Fibroblast of lung (primary cell): ENCODE measurements around the gene CLEC2A. TPM values are rescaled to one million over a fixed set of nuclear protein-coding genes. Genes with fewer than 3 reads are reported as not detected.

Source experiments
- DNase-seq, 2 donors: peaks; one replicate each; pipeline versions ENCODE4 v3.0.0 to v3.0.0-alpha.2; 2010; ENCODE audit warnings: low read depth in 2 of 2
- H2AFZ ChIP-seq: 2 replicates; pipeline ENCODE4 v1.5.1; 2012; ENCODE audit warnings: low read length, control low read depth, inconsistent platforms
- H3K27ac ChIP-seq: 2 replicates; pipeline ENCODE4 v1.5.1; 2011; ENCODE audit warnings: low read length, control low read depth; ENCODE audit not compliant: insufficient read depth
- H3K27me3 ChIP-seq: 2 replicates; pipeline ENCODE4 v1.5.1; 2011; ENCODE audit warnings: mild to moderate bottlenecking, low read length; ENCODE audit not compliant: control insufficient read depth, insufficient read depth
- H3K36me3 ChIP-seq: 2 replicates; pipeline ENCODE4 v1.5.1; 2011; ENCODE audit warnings: low read length; ENCODE audit not compliant: control insufficient read depth, insufficient read depth
- H3K4me1 ChIP-seq: 2 replicates; pipeline ENCODE4 v1.5.1; 2011; ENCODE audit warnings: low read length; ENCODE audit not compliant: control insufficient read depth, insufficient read depth; ENCODE audit errors: extremely low read depth
- H3K4me2 ChIP-seq: 2 replicates; pipeline ENCODE4 v1.5.1; 2011; ENCODE audit warnings: low read length, control low read depth; ENCODE audit not compliant: insufficient read depth; ENCODE audit errors: extremely low read depth
- H3K4me3 ChIP-seq, 4 experiments: fragments of 200-600 bp in 1 of 4; sonication (generic) in 1 of 4; replicated peaks in 1 of 4; 2 replicates each; pipeline ENCODE4 v1.5.1; 2011 to 2016; ENCODE audit warnings: low read length in 4 of 4, low read depth in 3 of 4, mild to moderate bottlenecking in 3 of 4, control low read depth in 2 of 4, inconsistent platforms in 1 of 4, mixed read lengths in 1 of 4; ENCODE audit not compliant: insufficient read depth in 1 of 4; ENCODE audit errors: control extremely low read depth in 1 of 4
- H3K79me2 ChIP-seq: 2 replicates; pipeline ENCODE4 v1.5.1; 2012; ENCODE audit warnings: mild to moderate bottlenecking, low read length, inconsistent platforms; ENCODE audit not compliant: control insufficient read depth, insufficient read depth
- H3K9ac ChIP-seq: 2 replicates; pipeline ENCODE4 v1.5.1; 2011; ENCODE audit warnings: mild to moderate bottlenecking, low read length, control low read depth; ENCODE audit not compliant: insufficient read depth
- H3K9me3 ChIP-seq: 2 replicates; pipeline ENCODE4 v1.5.1; 2012; ENCODE audit warnings: low read depth, low read length; ENCODE audit not compliant: control insufficient read depth, insufficient read depth
- H4K20me1 ChIP-seq: 2 replicates; pipeline ENCODE4 v1.5.1; 2011; ENCODE audit warnings: low read length; ENCODE audit not compliant: control insufficient read depth, insufficient read depth; ENCODE audit errors: extremely low read depth
- EZH2 ChIP-seq: IDR thresholded peaks from 2 replicates; pipeline ENCODE4 v1.5.1; 2012; ENCODE audit warnings: low read length, control low read depth, mild to moderate bottlenecking; ENCODE audit errors: missing control alignments
- polyA plus RNA-seq, 2 donors: library from polyadenylated mRNA; depleted of rRNA in 1 of 2; stranded (reverse) in 1 of 2; unstranded in 1 of 2; fragments of >200 nt; gene quantifications; 2 replicates each; pipeline ENCODE4 v1.2.1, GENCODE V29; 2011 to 2012; ENCODE audit warnings: missing spikeins in 1 of 2
- total RNA-seq: library from RNA; depleted of rRNA; stranded (reverse); fragments of >200 nt; gene quantifications from 2 replicates; pipeline ENCODE4 v1.2.1, GENCODE V29; 2014
- TF ChIP-seq, protein P1 (sequence below), 2 donors: IDR thresholded peaks in 1 of 2; conservative IDR thresholded peaks in 1 of 2; 1 replicate in 1 of 2; 2 replicates in 1 of 2; pipeline ENCODE4 v1.5.1; 2011 to 2012; ENCODE audit warnings: low read length in 2 of 2, control low read depth in 1 of 2, inconsistent platforms in 1 of 2, low read depth in 1 of 2, mild to moderate bottlenecking in 1 of 2

The CLEC2A gene
- total and polyA plus RNA-seq, 2 donors (not counting 1 experiment from before 2014, with no cell fraction given) = not detected

DNA sequence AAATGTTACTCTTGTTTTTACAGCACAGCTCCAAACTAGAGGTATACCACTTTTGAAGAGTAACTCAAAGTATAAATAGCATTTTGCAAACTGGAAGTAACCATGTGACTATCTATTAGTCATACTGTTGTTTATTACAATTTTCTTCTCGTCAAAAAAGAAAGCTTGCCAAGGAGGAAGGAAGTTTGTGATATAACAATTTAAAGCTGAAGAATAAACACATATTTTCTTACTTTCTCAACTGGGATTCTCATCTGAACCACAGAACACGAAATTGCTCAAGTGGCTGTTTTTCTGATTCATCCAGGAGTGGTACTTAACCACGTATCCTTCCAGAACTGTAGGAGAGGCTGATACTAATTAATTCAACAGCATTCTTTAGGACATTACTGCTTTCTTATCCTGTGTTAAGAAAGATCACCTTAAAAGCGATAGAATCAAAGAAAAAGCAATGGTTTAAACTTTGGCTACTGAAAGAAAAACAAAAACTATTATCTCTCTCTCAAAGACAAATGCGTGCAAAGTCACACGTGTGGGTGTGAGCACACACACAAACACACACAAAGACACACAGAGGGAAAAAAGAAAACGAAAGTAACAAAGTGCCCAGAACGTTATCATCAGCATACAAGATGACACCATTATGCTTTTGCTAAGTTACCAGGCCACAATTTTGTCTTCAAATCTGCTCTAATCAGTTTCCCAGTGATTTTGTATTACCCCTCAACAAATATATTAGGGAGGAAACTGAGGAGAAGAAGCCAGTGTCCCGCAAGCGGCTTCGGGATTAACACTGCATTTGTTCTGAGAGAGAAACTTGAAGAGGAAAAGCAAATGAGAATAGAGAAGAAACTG, 62.6 kb downstream of the CLEC2A start, which contains the start of gene CLEC2B:
Gene CLEC2B, minus strand, starts transcription at position 48 of the 855 bp plus-strand sequence.
- Histone ChIP-seq H3K27ac (peak within 1 kb of the TSS; percentile 72), H3K9me3 (no peaks in the 10 kb centered on the region), H3K36me3 (no peaks in the 10 kb centered on the region)

DNA sequence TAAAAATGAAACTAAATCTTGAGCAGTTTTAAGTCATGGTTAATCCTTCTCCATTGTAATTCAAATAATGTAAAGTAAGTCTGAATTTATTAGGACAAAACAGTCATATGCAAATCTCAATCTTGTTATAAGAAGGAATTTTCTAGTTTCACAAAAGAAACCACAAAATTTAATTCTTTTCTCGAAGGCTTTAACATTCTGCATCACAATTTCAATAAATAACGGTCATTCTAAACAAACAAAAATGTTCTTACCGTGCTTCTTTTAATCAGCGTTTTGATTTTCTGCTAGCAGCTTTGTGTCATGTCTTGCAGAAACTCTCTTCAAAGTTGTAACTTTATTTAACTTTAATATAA, 63.2 kb downstream of the CLEC2A start:
- H3K4me1 ChIP-seq = no peaks in the 10 kb centered on the region
- H4K20me1 ChIP-seq = no peaks in the 10 kb centered on the region
- peak overlapping the region; percentile 73 for H3K4me2 ChIP-seq
- no peaks in the 10 kb centered on the region for H3K36me3 ChIP-seq
- peak overlapping the region; percentile 41 to 91 (median 50) for H3K4me3 ChIP-seq
- H3K9me3 ChIP-seq = no peaks in the 10 kb centered on the region
- H3K27me3 ChIP-seq = no peaks in the 10 kb centered on the region
- no peaks in the 10 kb centered on the region for H3K79me2 ChIP-seq
- no peak for DNase-seq
- H3K27ac ChIP-seq = peak overlapping the region; percentile 72
- TF ChIP-seq EZH2 = no peak
- TF ChIP-seq, protein P1, sequence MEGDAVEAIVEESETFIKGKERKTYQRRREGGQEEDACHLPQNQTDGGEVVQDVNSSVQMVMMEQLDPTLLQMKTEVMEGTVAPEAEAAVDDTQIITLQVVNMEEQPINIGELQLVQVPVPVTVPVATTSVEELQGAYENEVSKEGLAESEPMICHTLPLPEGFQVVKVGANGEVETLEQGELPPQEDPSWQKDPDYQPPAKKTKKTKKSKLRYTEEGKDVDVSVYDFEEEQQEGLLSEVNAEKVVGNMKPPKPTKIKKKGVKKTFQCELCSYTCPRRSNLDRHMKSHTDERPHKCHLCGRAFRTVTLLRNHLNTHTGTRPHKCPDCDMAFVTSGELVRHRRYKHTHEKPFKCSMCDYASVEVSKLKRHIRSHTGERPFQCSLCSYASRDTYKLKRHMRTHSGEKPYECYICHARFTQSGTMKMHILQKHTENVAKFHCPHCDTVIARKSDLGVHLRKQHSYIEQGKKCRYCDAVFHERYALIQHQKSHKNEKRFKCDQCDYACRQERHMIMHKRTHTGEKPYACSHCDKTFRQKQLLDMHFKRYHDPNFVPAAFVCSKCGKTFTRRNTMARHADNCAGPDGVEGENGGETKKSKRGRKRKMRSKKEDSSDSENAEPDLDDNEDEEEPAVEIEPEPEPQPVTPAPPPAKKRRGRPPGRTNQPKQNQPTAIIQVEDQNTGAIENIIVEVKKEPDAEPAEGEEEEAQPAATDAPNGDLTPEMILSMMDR (conservative IDR thresholded peaks at IDR 0.05 in 1 of 2, IDR thresholded peaks at IDR 0.05 in 1 of 2; ENCODE audit: low read depth in 1 of 2, low read length in 2 of 2) = no peak
- peak overlapping the region; percentile 68 for H2AFZ ChIP-seq
- peak overlapping the region; percentile 20 for H3K9ac ChIP-seq

More for the DNA sequence above, 62.6 kb downstream of the CLEC2A start, which contains the start of gene CLEC2B:
- no peaks in the 10 kb centered on the region for H3K79me2 ChIP-seq
- H3K27me3 ChIP-seq = no peaks in the 10 kb centered on the region
- peak within 1 kb of the TSS; percentile 73 for H3K4me2 ChIP-seq
- peak within 1 kb of the TSS; percentile 29 for H3K9ac ChIP-seq
- no peaks in the 10 kb centered on the region for H3K4me1 ChIP-seq
- H2AFZ ChIP-seq = peak within 1 kb of the TSS; percentile 68
- H3K4me3 ChIP-seq = peak within 1 kb of the TSS; percentile 41 to 91 (median 50)
- DNase-seq = peak; percentile 78 to 90
- no peak for TF ChIP-seq EZH2
- TF ChIP-seq, protein P1 (conservative IDR thresholded peaks at IDR 0.05 in 1 of 2, IDR thresholded peaks at IDR 0.05 in 1 of 2; ENCODE audit: low read depth in 1 of 2, low read length in 2 of 2) = no peak
- no peaks in the 10 kb centered on the region for H4K20me1 ChIP-seq

DNA sequence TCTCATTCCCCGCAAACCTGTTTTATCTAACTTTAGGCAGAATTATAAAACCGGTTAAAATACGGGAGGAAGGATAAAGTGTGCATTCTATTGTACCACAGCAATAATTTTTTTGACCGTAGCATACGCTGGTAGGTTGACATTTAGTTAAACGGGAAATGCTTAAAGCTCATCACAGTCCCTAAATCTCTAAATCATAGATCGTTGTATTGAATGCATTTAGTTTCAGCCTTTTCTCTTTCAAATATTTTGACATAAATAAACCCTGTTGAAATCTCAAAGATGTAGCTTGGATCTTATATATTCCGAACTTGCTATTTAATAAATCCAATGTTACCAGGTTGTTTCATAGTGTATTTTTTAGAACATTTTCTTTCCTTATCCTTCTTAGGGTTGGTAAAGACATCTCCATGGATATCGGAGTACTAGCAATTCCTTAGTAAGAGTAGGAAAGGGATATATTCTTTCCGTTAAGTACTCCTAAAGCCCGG, 63.8 kb downstream of the CLEC2A start:
- Histone ChIP-seq H2AFZ (no peak overlapping the region), H3K9ac (no peak overlapping the region)
- TF ChIP-seq EZH2 = no peak
- TF ChIP-seq, protein P1 (conservative IDR thresholded peaks at IDR 0.05 in 1 of 2, IDR thresholded peaks at IDR 0.05 in 1 of 2; ENCODE audit: low read depth in 1 of 2, low read length in 2 of 2) = no peak

More for the DNA sequence above, 63.8 kb downstream of the CLEC2A start:
- Histone ChIP-seq H3K9me3 (no peaks in the 10 kb centered on the region), H3K36me3 (no peaks in the 10 kb centered on the region), H3K79me2 (no peaks in the 10 kb centered on the region), H3K27ac (peak overlapping the region; percentile 72), H3K4me2 (no peak overlapping the region), H4K20me1 (no peaks in the 10 kb centered on the region), H3K27me3 (no peaks in the 10 kb centered on the region), H3K4me3 (peak overlapping the region; percentile 41 to 91 (median 50)), H3K4me1 (no peaks in the 10 kb centered on the region)
- peak in 1 of 2 donors; percentile 29 for DNase-seq
